GM19452 (cell line): Measurements from ENCODE around the gene GOLGA8N.
"Not testable (repeated sequence)": the region's sequence is repeated elsewhere in the genome, so short reads cannot be mapped to it uniquely, and the experiment has no call there.

Experiments used
- ATAC-seq: cut with Tn5 transposase; IDR thresholded peaks from one replicate; pipeline ENCODE4 v1.9.1; 2021; ENCODE audit not compliant: unreplicated experiment

Gene GOLGA8N

GRCh38 chr15:32593151-32593550 is at the start of gene GOLGA8N:
Gene GOLGA8N, plus strand, starts transcription at chr15:32593456.
- ATAC-seq, result not testable (repeated sequence)

- not testable (repeated sequence) for ATAC-seq
Measured at GRCh38 chr15:32543456-32543855, 49.8 kb upstream of the GOLGA8N start.

GRCh38 chr15:32545129-32545528 is 48.1 kb upstream of the GOLGA8N start:
- ATAC-seq, result not testable (repeated sequence)

DNA sequence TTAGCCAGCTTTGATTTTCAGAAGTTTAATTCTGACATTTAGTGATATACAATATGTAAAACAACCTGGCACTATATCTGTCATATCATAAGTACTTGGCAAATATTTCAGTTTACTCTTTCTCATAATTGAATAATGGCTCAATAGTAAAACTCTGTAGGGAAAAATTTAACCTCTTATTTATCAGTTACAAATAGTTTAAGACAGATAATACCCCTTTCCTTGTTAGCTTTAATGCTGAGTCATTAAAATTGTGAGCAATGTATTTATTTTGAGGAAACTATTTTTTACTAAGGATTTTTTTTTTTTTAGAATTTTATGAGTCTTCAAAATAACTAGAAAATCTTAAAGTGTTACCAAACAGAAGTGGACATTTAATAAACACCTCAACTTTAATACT is 38.7 kb upstream of the GOLGA8N start:
- not testable (repeated sequence) for ATAC-seq

DNA sequence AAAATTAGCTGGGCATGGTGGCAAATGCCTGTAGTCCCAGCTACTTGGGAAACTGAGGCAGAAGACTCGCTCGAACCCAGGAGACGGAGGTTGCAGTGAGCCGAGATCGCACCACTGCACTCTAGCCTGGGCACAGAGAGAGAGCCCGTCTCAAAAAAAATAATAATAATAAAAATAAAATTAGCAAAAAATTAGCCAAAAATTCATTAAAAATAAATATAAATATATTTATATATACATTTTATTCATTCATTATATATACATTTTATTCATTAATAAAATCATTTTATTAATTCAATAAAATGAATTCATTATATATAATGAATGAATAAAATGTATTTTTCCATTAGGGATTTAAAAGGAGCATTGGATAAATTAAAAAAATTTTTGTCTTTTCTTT is 31.1 kb upstream of the GOLGA8N start:
- not testable (repeated sequence) for ATAC-seq

DNA sequence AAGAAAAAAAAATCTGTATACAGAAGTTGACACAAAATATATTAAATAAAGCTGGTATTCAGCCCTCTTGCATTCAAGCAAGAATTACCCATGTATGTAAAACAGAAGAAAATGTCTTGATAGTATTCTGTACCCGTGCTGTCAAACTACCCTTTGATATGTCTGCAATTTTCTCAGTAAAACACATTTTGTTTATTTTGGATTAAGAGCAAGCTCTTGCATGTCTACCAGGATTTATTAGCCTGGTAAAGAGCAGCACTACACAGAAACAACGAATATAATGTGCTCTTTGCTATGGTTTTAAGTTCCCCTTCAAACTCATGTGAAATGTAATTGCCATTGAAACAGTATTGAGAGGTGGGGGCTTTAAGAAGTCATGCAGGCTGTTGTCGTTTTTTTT is 24.3 kb upstream of the GOLGA8N start:
- ATAC-seq, result not testable (repeated sequence)

GRCh38 chr15:32578482-32578881 is 14.8 kb upstream of the GOLGA8N start:
- not testable (repeated sequence) for ATAC-seq

- not testable (repeated sequence) for ATAC-seq
Measured at GRCh38 chr15:32585844-32586243, 7.4 kb upstream of the GOLGA8N start.

DNA sequence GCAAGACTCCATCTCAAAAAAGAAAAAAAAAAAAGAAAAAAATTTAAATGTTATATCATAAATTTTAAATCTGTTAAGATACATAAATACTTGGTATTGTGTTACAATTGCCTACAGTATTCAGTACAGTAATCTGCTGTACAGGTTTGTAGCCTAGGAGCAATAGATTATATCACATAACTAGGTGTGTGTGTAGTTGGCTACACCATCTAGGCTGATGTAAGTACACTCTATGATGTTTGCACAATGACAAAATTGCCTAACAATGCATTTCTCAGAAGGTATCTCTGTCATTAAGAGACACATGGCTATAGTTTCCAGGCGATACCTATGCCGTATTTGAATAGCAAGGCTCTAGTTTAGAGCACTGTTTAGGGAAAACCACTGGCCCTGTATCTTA is 16.3 kb downstream of the GOLGA8N start:
- ATAC-seq, result not testable (repeated sequence)

- ATAC-seq, result not testable (repeated sequence)
Measured at GRCh38 chr15:32610719-32611118, 17.5 kb downstream of the GOLGA8N start.

GRCh38 chr15:32614712-32615050 is 21.4 kb downstream of the GOLGA8N start:
- peak; percentile 16 for ATAC-seq

GRCh38 chr15:32615051-32615870 is 22.0 kb downstream of the GOLGA8N start, which contains the start of gene ARHGAP11A:
Gene ARHGAP11A, plus strand, starts transcription at chr15:32615504. Its CDS starts 708 bp downstream, at chr15:32616212.
- peak; percentile 72 for ATAC-seq

DNA sequence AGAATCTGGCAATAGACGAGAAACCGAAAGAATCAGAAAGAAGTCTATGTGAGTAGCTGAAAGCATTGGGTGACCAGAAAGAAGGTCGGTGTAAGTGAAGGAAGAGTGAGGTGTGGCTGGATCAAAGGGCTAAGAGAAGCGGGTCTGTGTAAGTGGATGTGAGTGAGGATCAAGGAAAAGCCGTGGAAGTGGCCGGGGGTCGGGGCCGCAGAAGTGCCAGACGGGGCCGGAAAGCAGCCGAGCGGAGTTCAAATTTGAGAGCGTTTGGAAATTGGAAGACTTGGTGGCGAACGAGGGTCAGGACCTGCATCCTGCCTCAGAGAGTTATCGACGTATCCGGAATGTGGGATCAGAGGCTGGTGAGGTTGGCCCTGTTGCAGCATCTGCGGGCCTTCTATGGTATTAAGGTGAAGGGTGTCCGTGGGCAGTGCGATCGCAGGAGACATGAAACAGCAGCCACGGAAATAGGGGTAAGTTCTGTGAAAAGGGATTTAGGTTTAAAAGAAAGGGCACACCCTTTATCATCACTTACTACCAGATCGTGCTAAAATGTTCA is 22.7 kb downstream of the GOLGA8N start:
- peak; percentile 14 for ATAC-seq

DNA sequence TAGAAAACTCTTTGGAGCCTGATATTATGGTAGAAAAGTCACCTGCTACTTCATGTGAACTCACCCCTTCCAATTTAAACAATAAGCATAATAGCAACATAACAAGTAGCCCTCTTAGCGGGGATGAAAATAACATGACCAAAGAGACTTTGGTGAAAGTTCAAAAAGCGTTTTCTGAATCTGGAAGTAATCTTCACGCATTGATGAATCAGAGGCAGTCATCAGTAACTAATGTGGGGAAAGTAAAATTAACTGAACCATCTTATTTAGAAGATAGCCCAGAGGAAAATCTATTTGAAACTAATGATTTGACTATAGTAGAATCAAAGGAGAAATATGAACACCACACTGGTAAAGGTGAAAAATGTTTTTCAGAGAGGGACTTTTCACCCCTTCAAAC is 43.2 kb downstream of the GOLGA8N start:
- no peak for ATAC-seq

DNA sequence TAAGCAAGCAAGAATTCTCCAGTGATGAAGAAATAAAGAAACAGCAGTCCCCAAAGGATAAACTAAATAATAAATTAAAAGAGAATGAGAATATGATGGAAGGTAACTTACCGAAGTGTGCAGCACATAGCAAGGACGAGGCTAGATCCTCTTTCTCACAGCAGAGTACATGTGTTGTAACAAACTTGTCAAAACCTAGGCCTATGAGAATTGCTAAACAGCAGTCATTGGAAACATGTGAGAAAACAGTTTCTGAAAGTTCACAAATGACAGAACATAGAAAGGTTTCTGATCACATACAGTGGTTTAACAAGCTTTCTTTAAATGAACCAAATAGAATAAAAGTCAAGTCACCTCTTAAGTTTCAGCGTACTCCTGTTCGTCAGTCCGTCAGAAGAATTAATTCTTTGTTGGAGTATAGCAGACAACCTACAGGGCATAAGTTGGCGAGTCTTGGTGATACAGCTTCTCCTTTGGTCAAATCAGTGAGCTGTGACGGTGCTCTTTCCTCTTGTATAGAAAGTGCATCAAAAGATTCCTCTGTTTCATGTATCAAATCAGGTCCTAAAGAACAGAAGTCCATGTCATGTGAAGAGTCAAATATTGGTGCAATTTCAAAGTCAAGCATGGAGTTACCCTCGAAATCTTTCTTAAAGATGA is 43.8 kb downstream of the GOLGA8N start:
- peak; percentile 63 for ATAC-seq

DNA sequence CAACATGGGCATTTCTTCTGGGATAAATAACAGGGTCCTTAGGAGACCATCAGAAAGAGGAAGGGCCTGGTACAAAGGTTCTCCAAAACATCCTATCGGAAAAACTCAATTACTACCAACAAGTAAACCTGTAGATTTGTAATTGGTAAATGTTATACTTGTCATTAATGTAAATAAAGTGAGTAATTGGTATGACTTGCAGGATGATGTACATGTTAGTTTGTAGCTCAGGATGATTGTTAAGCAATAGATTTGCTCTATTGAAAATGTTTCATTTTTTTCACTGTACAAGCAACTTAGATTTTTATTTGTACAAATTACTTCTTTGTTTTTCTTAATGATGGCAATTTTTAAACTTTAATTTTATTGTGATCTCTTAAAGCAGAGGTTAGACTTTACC is 44.4 kb downstream of the GOLGA8N start:
- ATAC-seq, result no peak

- ATAC-seq, result no peak
Measured at GRCh38 chr15:32641517-32642059, 48.3 kb downstream of the GOLGA8N start, which contains the start of gene SCG5. Gene SCG5, plus strand, starts transcription at chr15:32641710. Its CDS starts 1,883 bp downstream, at chr15:32643593.

- ATAC-seq, result no peak
Measured at GRCh38 chr15:32642667-32643435, 49.6 kb downstream of the GOLGA8N start.

- no peak for ATAC-seq
Measured at GRCh38 chr15:32643907-32644445, 50.7 kb downstream of the GOLGA8N start.

- no peak for ATAC-seq
Measured at GRCh38 chr15:32646291-32646690, 53.0 kb downstream of the GOLGA8N start.
